Esophagus squamous epithelium (tissue), 4 donors: ENCODE results near the gene SRGAP2C.
"Not testable (repeated sequence)": the region's sequence is repeated elsewhere in the genome, so short reads cannot be mapped to it uniquely, and the experiment has no call there.

Experiments used
- POLR2A ChIP-seq, 4 donors: fragments of 450-650 bp; IDR thresholded peaks; one replicate each; pipeline ENCODE4 v1.6.1; 2017; ENCODE audit warnings: antibody characterized with exemption in 4 of 4, mild to moderate bottlenecking in 4 of 4, moderate library complexity in 3 of 4
- TF ChIP-seq, protein P1 (sequence below), 6 experiments: fragments of 450-650 bp in 4 of 6; fragments of 200-600 bp in 2 of 6; sonication (generic) in 2 of 6; IDR thresholded peaks; one replicate each; pipeline ENCODE4 v1.5.1; 2016 to 2019; ENCODE audit warnings: antibody characterized with exemption in 6 of 6, mild to moderate bottlenecking in 4 of 6, moderate library complexity in 4 of 6

DNA sequence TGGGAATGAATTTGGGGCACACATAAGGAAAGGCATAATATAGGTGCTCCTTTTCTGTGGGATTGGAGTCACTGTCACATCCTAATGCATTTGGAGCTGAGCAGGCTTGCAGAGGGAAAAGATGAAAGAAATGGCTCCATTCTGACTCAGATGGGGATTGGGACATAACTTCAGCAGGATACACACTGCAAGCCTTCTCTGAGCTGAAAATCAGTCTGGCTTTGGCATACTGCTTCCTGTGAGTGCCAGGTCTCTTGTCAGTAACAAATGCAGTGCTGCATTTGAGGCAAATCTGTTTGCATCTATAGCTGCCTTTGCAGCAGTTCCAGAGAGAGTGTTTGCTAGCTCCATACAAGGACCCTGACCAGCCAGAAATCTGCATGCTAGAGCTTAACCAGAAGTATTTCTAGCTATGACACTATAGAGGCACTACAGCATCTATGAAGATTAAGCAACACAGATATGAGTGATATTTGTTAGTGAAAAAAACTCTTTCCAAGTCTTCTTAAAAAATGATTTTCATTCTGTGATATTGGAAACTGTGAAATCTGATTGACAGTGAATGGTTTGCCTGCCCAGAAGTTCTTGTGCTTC is 98.9 kb downstream of the SRGAP2C start:
- not testable (repeated sequence) for TF ChIP-seq POLR2A (IDR thresholded peaks at IDR 0.05)
- TF ChIP-seq, protein P1, sequence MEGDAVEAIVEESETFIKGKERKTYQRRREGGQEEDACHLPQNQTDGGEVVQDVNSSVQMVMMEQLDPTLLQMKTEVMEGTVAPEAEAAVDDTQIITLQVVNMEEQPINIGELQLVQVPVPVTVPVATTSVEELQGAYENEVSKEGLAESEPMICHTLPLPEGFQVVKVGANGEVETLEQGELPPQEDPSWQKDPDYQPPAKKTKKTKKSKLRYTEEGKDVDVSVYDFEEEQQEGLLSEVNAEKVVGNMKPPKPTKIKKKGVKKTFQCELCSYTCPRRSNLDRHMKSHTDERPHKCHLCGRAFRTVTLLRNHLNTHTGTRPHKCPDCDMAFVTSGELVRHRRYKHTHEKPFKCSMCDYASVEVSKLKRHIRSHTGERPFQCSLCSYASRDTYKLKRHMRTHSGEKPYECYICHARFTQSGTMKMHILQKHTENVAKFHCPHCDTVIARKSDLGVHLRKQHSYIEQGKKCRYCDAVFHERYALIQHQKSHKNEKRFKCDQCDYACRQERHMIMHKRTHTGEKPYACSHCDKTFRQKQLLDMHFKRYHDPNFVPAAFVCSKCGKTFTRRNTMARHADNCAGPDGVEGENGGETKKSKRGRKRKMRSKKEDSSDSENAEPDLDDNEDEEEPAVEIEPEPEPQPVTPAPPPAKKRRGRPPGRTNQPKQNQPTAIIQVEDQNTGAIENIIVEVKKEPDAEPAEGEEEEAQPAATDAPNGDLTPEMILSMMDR (IDR thresholded peaks at IDR 0.05) = not testable (repeated sequence)
